ENCODE results near the gene PPIP5K1.
"Not testable (repeated sequence)": the region's sequence is repeated elsewhere in the genome, so short reads cannot be mapped to it uniquely, and the experiment has no call there.

DNA sequence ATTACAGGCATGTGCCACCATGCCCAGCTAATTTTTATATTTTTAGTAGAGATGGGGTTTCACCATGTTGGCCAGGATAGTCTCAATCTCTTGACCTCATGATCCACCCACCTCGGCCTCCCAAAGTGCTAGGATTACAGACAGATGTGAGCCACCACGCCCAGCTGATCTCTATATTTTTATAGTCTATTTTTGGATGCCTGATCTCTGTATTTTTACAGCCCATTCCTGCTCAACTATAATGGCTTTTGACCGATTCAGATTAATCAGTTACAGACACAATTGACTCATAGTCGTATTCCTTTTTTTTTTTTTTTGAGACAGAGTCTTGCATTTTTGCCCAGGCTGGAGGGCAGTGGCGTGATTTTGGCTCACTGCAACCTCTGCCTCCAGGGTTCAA is 57.2 kb downstream of the PPIP5K1 start:
- not testable (repeated sequence) for TF ChIP-seq POLR2A, POLR2AphosphoS5 (IDR thresholded peaks at IDR 0.05; ENCODE audit: low read depth, low read length)

All from GM12892 (cell line).